NCI-H524 treated with DMSO at 0.1 percent for 48 hours (cell line): Measurements from ENCODE around the gene CKAP5.

Experiments
- DNase-seq: peaks from one replicate; lab custom pipeline; 2025; lab: John Stamatoyannopoulos, UW

The CKAP5 gene

DNA sequence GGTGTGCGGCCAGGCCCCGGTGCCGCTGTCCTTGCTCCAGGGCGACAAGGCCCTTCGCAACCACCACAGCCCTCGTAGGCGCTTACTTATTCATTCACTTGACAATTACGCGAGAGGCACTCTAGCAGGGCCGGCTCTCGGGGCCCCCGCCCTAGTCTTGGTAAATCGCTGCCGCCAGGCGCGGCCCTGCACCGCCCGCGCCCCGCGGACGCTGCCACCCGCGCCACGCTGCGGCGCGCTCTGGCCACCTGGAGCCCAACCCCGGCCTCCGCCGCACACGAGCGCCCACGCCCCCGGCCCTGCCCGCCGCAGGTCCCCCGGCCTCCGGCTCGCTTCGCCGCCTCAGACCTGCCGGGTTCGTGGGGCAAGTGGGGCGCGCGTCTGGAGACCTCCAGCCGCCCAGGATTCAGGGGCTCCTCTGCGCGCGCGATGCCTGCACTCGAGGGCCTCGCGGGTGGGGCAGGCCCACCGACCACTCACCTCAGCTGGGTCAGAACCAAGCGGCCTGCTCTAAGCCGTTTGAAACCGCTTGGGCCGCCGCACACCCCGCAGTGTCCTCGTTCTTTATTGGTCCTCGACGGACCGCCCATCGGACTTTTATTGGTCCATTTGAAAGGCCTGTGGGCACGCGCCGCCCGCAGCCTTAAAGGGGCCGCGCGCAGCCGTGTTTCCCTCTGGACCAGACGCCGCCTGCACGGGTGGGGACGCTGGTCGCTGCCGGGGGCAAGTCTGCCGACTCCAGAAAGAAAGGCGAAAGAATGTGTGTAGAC, at the start of gene CKAP5:
Gene CKAP5, minus strand, starts transcription at position 541 of the 770 bp plus-strand sequence. CDS start 25,049 bp downstream, outside the sequence.
- DNase-seq: peak; percentile 27

DNA sequence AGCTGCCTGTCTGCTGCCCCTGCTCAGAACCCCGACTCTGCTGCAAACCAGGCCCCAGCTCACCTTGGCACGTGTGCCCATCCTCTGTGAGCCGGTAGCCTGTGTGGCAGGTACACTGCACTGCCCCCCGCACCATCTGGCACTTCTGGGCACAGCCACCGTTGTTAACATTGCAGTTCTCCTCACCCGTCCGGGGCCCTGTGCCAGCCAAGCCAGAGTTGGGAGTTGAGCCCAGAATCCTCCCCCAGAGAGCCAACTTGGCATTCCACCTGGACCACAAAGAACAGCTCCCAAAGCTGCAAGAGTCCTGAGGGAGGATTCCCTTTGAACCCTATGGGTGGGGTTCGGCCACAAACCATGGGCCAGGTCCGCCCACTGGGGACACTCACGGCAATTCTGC, 49.7 kb upstream of the CKAP5 start:
- no peak for DNase-seq

DNA sequence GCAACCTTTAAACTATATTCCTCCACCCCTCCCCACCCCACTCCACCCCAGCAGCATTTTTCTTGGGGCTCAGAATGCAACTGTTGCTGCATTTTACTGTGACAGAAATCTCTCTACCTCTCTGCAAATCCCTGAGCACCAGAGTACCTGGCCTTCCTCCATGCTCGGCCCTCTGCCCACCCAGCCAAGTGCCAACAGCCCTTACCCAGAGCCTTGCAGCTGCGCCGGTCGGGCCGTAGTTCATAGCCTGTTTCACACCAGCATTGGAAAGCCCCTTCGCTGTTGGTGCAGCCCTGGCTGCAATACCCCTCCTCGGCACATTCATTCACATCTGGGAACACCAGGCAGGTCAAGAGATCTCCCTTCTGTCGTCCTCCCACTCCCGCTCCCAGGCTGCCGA, 48.9 kb upstream of the CKAP5 start:
- DNase-seq: no peak

DNA sequence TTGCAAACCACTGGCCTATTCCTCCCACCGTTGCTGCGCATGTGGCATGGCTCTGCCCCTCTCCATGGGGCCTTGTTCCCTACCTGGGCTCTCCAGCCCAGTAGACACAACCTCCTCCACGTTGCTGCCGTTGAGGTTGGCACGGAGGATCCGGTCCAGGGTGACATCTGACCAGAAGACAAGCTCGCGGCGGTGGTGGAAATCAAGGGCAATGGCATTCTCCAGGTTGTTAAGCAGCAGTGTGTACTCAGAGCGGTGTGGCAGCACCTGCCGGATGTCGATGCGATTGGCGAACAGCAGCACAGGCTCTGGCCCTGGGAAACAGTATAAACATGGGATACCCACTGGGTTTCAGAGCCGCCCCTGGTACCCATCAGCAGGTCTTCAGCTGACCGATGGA, 48.4 kb upstream of the CKAP5 start:
- no peak for DNase-seq

DNA sequence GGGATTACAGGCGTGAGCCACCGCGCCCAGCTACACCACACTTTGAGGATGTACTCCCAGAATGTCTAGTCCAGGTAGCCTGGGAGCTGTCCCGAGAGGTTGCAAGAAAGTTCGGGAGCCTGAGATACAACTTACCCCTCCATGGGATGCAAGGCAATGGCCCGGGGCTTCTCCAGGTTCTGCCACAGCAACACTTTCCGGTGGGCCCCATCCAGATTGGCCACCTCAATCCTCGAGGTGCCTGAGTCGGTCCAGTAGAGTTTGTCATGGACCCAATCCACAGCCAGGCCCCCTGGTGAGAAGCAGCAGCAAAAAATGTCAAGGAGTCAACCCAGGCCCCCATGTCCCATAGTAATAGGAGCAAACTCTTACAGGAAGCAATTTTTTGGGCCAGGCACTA, 46.8 kb upstream of the CKAP5 start:
- DNase-seq: no peak

DNA sequence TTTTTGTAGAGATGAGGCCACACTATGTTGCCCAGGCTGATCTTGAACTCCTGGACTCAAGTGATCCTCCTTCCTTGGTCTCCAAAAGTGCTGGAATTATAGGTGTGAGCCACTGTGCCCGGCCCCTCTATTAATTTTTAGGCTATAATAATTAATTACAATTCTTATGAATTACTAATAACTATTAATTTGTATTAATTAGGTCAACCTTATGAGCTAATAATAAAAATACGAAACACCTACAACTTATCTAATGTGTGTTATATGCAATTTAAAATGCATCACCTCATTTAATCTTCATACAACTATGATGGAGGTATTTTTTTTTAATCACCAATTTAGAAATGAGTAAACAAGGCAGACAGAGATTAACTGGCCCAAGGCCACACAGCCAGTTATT, 46.0 kb upstream of the CKAP5 start:
- no peak for DNase-seq

DNA sequence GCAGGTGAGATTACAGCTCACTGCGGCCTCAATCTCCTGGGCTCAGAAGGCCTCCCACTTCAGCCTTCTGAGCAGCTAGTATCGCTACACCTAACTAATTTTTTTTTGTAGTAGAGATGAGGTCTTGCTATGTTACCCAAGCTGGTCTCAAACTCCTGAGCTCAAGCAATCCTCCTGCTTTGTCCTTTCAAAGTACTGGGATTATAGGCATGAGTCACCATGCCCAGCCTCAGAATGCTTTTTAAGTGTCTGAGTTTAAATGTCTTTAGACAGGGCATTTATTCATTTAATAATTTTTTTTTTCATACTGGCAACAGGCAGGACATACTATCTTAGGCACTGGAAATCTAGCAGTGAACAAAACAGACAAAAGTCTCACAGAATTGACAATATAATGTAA, 44.6 kb upstream of the CKAP5 start:
- DNase-seq: no peak

DNA sequence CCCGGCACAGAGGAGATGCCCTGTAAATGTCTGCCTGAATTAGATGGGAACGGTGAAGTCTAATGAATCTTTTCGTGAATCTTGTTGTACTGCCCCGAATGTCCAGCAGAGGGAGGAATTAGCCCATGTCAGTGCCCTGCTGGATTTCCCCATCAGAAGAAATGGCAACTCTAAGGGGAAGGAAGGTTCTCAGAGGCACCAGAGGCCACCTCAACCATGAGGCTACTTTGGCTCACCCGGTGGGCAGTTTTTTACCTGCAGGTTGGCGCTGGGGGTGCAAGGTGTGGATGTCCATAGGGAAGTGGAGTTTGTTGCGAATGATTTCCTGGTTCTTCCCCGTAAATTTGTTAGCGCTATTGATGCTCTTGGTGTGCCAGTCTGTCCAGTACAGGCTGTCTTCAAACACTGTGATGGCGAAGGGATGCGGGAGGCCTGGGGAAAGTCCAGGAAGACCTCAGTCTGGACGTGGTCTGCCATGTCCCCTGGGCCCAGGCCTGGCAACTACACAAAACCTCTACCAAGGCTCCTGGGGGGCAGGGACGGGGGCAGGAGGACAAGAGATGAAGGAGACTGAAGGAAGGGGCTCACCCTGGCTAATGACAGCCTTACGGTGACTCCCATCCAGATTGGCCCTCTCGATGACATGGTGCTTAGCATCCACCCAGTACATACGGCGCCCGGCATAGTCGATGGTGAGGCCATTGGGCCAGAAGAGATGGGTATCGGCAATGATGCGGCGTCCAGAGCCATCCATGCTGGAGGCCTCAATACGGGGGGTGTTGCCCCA, 43.8 kb upstream of the CKAP5 start:
- DNase-seq: peak; percentile 19

DNA sequence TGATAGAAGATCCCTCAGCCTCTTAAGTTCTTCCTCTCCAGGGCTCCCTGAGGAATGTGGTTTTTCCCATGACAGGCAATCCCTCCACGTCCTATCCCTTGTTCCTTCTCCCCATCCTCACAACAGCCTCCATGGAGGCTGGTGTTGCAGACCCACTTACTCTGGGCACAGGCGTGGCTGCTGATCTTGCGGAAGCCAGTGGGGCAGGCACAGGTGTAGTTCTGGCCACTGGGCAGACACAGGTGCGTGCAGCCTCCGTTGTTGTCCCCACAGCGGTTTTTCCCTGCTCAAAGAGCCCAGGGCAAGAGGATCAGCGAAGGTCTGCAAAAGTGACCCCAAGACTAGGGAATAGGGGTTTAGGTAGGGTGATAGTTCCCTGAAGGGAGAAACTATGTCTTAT, 43.2 kb upstream of the CKAP5 start:
- no peak for DNase-seq

DNA sequence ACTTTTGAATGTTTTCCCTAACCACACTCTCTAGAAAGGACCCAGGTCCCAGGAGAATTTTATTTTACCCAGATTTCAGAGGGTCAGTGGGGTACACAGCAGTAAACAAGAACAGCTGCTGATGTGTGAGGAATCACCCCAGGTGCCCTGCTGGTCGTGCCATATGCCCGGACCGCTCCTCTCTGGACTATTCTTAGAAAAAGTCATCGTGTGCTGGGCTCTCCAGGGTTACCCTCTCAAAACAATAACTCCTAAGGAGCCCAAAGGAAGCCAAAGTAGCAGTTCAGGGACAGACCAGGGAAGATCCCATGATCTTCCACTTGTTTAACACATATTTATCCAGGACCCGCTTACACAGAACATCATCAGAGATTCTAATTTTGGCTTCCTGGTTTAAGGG, 42.6 kb upstream of the CKAP5 start:
- DNase-seq: no peak

DNA sequence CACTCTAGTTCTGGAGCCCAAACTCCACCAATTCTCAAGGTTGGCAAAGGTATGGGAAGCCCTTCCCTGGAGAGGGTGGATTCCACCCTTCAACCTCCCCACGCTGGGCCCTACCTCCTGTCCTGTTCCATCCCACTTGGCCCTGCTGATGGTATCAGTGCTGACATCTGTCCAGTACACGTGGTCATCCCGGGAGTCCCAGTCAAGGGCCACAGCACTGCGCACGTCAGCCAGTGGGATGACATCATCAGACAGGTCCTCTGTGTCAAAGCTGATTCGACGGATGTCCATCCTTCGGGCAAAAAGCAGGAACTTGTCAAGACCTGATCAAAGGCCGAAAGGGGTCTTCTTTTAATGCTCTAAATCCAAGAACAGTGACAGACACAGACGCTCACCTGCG, 40.1 kb upstream of the CKAP5 start:
- DNase-seq: no peak

DNA sequence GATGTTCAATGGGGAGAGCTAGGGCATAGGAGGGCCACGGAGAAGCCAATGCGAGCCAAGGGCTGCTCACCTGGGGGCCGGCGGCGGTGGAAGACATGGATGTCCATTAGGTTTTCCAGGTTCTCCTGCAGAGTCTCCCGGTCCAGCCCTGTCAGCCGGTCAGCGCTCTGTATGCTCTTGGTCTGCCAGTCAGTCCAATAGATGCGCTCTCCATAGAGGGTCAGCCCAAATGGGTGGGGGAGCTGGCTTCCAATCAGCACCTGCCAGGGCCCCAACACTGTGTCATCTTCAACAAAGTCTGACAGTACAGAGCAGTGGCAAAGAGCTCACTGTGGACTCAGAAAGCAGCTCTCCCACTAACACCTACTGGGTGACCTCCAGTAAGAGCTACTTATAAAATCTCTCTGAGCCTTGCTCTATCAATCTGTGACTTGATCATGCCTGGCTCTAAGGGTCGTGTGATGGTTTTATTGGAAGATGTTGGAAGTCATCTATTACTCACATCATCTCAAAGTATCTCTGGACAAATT, 33.0 kb upstream of the CKAP5 start:
- no peak for DNase-seq

DNA sequence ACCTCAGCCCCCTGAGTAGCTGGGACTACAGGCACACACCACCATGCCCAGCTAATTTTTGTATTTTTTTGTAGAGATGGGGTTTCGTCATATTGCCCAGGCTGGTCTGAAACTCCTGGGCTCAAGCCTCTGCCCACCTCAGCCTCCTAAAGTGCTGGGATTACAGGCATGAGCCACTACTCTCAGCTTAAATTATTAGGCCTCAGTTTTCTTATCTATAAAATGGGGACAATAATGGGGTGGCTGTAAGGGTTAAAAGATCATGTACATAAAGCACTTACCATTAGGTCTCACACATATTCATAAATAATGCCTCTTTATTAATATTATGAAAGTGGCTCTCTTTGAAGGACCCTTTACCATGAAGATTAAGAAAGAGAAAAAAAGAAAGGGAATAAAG, 31.5 kb upstream of the CKAP5 start:
- DNase-seq: no peak

DNA sequence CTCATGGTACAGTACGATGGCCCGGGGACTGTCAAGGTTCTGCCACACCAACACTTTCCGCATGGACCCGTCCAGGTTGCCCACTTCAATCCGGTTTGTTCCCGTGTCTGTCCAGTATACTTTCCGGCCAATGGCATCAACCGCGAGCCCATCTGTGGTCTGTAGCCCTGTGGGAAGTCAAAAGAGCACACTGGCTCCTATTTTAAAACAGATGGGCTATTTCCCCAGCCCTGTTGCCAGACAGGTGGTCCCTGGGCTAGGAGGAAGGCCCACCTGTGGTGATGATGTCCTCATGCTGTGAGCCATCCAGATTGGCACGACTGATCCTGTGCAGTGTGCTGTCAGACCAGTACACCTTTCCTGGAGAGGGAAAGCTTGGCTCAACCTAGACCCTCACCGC, 30.4 kb upstream of the CKAP5 start:
- no peak for DNase-seq

DNA sequence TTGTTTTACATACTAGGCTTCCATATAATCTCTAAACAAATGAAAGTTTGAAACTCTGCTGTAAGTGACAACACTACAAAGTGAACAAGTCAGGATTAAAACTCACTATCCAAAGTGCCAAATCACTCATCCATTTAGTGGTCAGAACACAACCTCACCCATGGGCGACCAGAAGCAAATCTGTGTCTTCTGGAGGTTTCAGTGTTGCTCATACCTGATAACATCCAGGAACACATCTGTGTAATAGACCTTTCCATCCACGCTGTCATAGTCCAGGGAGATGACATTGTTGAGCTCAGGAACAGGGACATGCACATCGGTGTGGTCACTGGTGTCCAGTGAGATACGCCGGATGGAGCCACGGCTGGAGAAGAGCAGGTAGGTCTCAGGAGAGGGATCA, 28.5 kb upstream of the CKAP5 start:
- DNase-seq: no peak

DNA sequence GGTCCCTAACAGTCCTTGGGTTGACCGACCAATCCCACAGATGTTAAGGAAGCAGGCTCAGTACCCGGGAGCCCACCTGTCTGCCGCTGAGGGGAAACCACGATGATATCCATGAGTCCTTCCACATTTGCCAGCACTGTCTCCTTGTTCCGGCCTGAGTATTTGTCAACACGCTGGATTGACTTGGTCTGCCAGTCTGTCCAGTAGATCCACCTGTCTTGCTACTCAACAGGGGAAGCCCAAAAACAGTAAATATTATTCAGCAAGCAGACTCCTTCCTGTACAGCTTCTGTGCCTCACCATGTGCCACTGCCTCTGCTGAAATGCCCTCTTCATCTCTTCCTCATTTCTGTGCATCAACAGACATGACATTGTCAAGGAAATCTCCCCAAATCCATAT, 22.8 kb upstream of the CKAP5 start:
- DNase-seq: no peak

DNA sequence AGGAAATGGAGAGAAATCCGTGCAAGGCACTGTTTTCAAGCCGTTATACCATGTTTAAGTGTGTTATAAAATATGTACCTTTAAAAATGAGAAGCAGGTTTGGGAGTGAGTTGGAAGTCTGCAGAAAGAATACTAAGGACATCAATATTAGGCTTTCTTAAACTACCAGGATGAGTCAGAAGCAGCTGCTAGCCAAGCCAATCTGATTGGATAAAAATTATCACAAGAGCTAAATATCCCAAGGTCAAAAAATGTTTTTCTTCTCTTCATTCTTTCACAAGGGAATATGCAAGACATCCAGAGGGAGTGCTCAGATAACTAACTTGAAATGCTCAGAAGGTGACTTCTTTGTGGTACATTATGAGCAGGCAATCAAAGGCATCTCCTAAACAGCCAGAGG, 19.3 kb upstream of the CKAP5 start:
- no peak for DNase-seq

DNA sequence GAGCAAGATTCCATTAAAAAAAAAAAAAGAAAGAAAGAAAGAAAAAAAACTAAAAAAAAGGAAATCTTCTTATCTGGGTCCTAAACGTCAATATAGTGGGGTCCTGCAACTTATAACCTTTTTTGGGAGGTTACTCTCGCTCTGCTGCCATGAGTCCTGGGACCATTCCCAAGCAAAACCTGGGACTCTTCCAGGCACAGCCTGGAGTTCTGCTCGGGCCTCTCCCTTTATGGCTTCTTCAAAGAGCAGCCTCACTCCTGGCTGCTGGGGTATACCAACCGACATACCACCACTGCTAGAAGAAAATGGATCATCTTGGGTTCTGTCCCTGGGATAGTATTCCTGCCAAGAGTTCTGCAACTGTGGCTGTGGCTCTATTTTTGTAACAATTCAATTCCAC, 14.1 kb upstream of the CKAP5 start:
- DNase-seq: no peak

DNA sequence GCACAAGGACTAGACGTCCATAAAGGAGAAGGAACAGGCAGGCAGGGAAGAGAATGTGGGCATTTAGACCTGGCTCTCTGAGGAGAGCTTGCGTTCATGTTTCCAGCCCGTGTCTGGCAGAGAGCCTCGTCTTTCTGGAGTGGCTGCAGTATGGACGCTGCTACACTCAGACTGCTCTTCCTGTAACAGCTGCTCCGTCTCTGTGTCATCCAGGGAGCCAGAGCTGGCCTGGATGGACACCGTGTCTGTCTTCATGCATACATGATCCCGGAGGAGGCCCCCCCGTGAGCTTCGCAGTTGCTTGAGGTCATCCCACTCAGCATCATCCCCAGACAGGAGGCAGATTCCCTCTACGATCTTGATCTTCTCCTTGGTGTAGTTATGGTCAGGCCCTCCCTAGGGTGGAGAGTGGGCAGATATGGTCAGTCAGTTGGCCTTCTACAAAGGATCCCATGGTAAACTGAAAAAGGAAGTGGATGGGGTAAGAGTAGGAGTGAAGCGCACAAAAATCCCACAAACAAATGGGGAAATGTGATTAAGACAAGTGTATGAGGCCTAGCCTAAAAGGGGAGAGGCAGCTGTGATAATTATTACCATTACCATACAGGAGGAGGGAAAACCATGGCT, 13.0 kb upstream of the CKAP5 start:
- DNase-seq: no peak

DNA sequence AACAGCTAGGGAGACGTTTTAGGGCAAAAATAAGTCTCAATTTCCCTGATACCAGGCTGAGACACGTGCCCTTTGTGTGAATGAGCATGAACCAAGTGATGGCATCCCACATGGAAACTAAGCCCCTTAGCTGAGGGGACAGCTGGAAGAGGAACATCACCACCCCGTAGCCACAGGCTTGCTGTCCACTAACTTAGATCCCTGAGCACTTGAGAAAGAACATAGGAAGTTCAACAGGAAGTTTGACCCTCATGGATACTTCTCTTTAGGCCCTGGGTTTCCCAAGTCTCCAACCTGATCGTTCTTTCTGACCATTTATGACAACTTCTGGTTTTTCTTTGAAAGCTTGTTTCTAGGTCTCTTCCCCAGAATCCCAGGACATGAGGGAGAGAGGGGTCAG, 11.6 kb upstream of the CKAP5 start:
- no peak for DNase-seq

DNA sequence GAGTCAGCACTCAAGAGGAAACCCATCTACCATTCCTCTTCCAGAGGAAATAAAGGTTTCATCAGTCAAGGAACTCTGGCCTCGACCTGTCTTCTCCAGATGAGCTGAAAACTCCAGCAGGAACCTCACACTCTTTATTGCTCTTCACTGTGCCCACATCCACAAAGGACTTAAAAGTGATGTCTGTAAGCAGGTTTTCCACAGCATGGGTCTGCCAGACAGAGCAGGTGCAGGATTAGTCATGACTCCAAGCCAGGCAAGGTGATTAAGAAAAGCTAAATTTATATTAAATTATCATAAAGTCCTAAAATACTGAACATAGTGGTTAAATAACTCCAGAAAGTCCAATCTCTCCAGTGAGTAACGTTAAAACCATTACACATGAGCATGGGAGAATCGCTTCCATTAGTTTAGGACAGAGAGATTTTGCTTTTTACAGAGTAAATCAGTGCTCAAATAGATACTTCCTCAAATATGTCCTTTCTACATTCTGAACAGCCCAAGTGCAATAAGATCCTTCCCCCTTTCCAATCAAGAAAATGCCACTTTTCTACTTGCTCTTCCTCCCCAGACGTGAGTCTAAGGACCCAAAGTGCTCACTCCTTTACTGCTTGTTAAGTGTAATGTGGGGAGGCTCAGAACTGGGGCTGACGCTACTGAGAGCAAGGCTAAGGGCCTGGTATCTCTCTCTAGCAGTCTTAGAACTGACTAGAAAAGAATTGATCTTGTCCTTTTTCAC, 10.7 kb upstream of the CKAP5 start:
- DNase-seq: no peak

DNA sequence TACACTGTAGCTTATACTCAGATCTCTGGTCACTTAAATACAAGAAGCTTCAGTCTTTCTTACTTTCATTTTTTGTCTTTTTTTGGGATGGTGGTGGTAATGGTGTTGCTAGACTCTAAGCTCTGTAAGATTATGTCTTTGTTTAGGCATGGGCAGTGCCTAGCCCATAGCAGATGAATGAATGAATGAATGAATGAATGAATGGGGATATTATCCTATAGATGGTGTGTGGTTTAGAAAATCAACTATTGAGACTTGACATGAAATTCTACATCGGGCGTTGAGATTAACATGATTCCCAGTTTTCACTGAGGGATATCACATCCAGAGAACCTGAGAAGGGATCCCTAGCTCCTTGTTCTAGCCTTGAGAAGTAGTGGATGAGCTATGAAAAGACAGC, 9.8 kb upstream of the CKAP5 start:
- DNase-seq: no peak
